Hippocampal formation (tissue), 2 donors: ENCODE measurements around the gene TRAK2.
"Not testable (repeated sequence)": the region's sequence is repeated elsewhere in the genome, so short reads cannot be mapped to it uniquely, and the experiment has no call there.

ENCODE experiments used
- DNase-seq, 2 donors: peaks; one replicate each; lab custom pipeline; 2025; lab: John Stamatoyannopoulos, UW

TRAK2 gene

GRCh38 chr2:201448701-201449100 is 2.6 kb downstream of the TRAK2 start:
- DNase-seq, result no peak

DNA sequence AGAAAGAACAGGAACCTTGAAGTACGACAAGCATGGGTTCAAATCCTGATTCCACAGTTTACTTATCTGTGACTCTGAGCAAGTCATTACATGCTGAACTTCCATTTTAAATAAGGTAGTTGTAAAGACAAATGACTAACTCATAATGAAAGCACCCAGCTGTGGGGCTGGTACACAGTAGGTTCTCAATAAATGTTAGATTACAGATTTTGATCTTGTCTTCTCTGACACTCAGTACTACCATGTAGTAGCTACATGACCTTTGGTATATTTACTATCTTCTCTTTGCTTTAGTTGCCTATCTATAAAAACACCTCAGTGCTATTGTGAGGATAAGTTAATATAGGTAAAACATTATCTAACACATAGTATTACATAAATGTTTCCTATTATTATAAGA is 3.2 kb downstream of the TRAK2 start:
- DNase-seq, result no peak

- DNase-seq, result no peak
These were observed 4.2 kb downstream of the TRAK2 start for GRCh38 chr2:201447086-201447485.

DNA sequence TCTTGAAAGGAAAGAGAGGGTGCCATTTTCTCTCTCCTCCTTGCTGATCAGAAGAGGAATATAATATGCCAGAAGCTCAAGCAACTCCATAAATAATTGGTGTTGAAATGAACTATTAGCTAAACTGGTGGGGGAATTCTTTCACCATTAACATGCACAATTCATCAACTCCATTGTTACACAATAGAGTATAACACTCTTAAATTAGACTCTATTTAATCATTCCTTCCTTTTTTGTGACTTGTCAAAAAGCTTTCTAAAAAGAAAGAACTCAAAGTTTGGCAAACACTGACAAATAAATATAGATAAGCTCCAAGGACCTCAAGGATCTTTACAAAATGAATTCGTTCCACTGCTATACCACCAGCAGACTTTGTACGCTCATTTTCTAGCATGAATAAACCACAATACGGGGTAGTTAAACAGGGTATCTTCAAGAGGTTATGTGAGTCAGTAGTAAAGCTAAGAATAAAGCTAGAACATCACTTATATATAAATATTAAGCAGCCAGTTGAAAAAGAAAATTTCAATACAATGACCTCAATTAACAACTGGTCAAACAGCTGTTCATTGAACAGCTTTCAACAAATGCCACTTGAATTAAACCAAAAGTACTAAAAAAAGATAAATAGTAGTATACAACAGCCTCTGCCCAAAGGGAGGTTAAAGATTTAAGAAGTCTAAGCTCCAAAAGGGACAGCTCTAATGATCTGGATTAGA is 6.4 kb downstream of the TRAK2 start:
- DNase-seq, result no peak

GRCh38 chr2:201441409-201441808 is 9.8 kb downstream of the TRAK2 start:
- DNase-seq, result no peak

DNA sequence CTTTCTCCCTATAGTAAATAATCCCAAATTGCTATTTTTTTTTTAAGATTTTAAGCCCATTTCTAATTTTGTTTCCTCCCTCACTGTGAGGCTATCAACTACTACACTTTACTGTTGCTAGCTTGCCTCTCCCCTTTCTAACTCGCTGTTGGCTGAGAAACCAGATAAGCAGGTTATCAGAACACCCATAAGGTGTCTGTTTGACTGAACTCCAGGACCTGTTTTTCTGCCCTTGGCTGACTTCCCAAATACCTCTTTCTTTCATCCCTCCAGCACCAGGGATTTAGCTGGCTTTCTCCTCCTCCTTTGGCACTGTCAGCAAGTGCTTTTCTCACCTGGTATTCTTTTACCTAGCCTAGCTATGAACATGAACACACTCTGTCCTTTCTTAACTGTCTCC is 11.1 kb downstream of the TRAK2 start:
- no peak for DNase-seq

- DNase-seq, result not testable (repeated sequence)
These were observed 11.8 kb downstream of the TRAK2 start for GRCh38 chr2:201439336-201439922.

DNA sequence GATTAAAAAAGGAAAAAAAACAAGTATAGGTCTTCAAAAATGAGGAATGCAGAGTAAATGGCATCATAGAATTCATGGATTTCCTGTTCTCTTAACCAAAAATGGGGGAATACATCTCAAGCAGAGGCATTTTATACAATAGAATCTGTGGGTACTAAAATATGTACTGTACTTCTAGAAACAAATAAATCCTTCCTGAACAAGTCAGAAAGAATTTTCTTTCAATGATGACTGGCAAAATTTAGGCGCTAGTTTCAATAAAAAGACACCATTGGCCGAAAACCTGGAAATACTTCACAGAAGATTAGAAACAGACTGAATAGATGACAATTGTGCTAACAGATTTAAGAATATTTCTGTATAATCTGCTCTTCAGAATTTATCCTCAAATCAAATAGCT is 15.1 kb downstream of the TRAK2 start:
- no peak for DNase-seq

- DNase-seq, result no peak
These were observed 17.8 kb downstream of the TRAK2 start for GRCh38 chr2:201433394-201433995.

DNA sequence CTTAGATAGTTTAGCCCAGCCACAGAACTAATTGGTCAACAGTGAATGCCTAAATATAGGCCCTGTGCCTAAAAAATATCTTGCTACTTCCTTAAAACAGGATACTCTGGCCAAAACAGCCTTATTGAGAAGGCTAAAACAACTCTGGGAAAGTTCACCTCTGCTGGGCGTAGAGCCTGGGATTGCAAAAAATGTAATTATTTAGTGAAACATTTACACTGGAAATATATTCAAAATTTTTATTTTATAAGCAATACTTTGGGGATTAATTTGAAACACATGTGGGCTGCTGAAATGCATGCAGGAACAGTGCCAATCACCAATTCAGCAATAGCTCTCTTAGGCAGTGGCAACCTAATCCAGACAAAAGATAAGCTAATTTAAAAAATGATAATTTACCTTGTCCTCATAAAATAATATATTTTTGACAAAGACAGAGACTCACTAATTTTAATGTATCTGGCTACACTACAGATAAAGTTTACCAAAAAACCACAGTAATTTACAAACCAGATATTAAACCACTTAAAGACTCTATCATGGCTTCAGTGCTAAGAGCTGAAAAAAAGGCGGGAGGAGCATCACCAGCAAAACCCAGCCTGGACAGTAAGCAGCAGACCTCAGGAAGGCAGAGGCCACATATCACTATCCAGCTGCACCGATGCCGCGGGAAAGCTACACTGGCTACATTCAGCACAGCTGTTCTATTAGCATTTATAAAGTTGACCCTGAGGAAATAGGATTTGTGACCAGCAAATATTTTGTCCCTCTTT is 18.5 kb downstream of the TRAK2 start:
- no peak for DNase-seq

- DNase-seq, result peak in 1 of 2 donors; percentile 43
These were observed 19.1 kb downstream of the TRAK2 start for GRCh38 chr2:201432038-201432620.

DNA sequence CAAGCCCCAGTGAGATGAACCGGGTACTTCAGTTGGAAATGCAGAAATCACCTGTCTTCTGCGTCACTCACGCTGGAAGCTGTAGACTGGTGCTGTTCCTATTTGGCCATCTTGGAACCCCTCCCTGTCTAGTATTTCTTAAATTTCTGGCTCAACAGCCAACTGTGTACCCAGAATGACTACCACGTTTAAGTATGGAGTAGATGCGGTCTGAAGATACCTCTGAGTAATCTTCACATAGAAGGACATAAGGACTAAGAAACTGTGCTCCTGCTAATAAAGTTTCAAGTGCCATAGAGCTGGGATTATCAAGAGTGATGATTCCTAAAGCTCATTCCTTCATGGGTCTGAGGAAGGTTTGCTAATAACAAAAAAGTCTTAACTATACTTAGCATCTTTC is 20.4 kb downstream of the TRAK2 start:
- DNase-seq, result no peak

DNA sequence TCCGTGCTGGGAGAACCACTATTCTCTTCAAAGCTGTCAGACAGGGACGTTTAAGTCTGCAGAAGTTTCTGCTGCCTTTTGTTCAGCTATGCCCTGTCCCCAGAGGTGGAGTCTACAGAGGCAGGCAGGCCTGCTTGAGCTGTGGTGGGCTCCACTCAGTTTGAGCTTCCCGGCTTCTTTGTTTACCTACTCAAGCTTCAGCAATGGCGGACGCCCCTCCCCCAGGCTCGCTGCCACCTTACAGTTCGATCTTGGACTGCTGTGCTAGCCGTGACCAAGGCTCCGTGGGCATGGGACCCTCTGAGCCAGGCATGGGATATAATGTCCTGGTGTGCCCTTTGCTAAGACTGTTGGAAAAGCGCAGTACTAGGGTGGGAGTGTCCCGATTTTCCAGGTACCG is 20.9 kb downstream of the TRAK2 start:
- not testable (repeated sequence) for DNase-seq

DNA sequence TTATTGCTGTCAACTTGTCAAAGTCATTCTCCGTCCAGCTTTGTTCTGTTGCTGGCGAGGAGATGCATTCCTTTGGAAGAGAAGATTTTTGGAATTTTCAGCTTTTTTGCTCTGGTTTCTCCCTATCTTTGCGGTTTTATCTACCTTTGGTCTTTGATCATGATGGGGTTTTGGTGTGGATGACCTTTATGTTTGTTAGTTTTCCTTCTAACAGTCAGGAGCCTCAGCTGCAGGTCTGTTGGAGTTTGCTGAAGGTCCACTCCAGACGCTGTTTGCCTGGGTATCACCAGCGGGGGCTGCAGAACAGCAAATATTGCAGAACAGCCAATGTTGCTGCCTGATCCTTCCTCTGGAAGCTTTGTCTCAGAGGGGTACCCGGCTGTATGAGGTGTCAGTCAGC is 21.4 kb downstream of the TRAK2 start:
- not testable (repeated sequence) for DNase-seq

DNA sequence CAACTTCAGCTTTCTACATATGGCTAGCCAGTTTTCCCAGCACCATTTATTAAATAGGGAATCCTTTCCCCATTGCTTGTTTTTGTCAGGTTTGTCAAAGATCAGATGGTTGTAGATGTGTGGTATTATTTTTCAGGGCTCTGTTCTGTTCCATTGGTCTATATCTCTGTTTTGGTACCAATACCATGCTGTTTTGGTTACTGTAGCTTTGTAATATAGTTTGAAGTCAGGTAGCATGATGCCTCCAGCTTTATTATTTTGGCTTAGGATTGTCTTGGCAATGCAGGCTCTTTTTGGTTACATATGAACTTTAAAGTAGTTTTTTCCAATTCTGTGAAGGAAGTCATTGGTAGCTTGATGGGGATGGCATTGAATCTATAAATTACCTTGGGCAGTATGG is 22.9 kb downstream of the TRAK2 start:
- DNase-seq, result not testable (repeated sequence)

GRCh38 chr2:201425952-201426351 is 25.3 kb downstream of the TRAK2 start:
- no peak for DNase-seq

GRCh38 chr2:201420442-201421113 is 30.7 kb downstream of the TRAK2 start:
- DNase-seq, result no peak

- DNase-seq, result no peak
These were observed 31.3 kb downstream of the TRAK2 start for GRCh38 chr2:201419986-201420385.

DNA sequence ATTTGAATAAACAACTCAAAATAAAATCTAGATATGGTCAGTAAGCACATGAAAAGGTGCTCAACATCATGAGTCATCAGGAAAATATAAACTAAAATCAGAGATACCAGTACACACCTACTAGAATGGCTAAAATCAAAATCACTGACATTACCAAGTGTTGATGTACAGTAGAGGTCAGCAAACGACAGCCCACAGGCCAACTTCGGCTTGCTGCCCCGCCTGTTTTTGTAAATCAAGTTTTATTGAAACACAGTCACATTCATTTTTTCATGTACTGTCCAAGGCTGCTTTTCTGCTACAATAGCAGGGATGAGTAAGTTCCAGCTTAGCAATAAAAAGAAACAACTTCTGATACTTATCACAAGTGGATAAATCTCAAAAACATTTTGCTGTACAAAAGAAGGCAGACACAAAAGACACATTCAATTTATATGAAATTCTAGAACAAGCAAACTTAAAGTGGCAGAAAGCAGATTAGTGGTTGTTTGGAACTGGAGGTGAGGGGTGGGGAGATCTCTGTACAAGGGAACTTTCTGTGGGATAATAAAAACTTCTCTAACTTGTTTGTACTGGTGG is 32.1 kb downstream of the TRAK2 start:
- DNase-seq, result no peak

- no peak for DNase-seq
These were observed 36.1 kb downstream of the TRAK2 start for GRCh38 chr2:201415149-201415548.
